ENCODE measurements around the gene MEF2A. TPM values are rescaled to one million over a fixed set of nuclear protein-coding genes. Genes with fewer than 3 reads are reported as not detected.

Gene MEF2A
- total RNA-seq, 3 donors from 2014 or later = 41.6 to 77.6 (median 63.4) TPM

GRCh38 chr15:99729920-99730319 lies 164.1 kb downstream of the MEF2A start:
- no peak overlapping the region for H3K27ac ChIP-seq
- intact Hi-C loops (cut with DNase I; ENCODE audit: low total_unique reads) = loop anchor here (10.0 kb wide), 1 partner anchor 435 kb away; no protein-coding TSS in a partner anchor
- peak in 1 of 2 donors; percentile 59 for DNase-seq (ENCODE audit: low spot score in 2 of 2)

GRCh38 chr15:99731336-99732123 lies 165.7 kb downstream of the MEF2A start:
- intact Hi-C loops (cut with DNase I; ENCODE audit: low total_unique reads) = no loop called here
- H3K4me3 ChIP-seq = peak overlapping the region; percentile 85 to 98 (median 95)
- TF ChIP-seq POLR2AphosphoS5 (IDR thresholded peaks at IDR 0.05) (no peak), POLR2A (IDR thresholded peaks at IDR 0.05) (no peak)
- TF ChIP-seq, protein P1, sequence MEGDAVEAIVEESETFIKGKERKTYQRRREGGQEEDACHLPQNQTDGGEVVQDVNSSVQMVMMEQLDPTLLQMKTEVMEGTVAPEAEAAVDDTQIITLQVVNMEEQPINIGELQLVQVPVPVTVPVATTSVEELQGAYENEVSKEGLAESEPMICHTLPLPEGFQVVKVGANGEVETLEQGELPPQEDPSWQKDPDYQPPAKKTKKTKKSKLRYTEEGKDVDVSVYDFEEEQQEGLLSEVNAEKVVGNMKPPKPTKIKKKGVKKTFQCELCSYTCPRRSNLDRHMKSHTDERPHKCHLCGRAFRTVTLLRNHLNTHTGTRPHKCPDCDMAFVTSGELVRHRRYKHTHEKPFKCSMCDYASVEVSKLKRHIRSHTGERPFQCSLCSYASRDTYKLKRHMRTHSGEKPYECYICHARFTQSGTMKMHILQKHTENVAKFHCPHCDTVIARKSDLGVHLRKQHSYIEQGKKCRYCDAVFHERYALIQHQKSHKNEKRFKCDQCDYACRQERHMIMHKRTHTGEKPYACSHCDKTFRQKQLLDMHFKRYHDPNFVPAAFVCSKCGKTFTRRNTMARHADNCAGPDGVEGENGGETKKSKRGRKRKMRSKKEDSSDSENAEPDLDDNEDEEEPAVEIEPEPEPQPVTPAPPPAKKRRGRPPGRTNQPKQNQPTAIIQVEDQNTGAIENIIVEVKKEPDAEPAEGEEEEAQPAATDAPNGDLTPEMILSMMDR (IDR thresholded peaks at IDR 0.05) = no peak

More at GRCh38 chr15:99729920-99730319, 164.1 kb downstream of the MEF2A start:
- H3K4me1 ChIP-seq = peaks cover 0 to 5% of the 10 kb centered on the region in 2 donors
- TF ChIP-seq, protein P1 (IDR thresholded peaks at IDR 0.05) = peak in 1 of 3 donors; percentile 13
- TF ChIP-seq POLR2AphosphoS5 (IDR thresholded peaks at IDR 0.05) (no peak), POLR2A (IDR thresholded peaks at IDR 0.05) (no peak)
- H3K36me3 ChIP-seq = no peaks in the 10 kb centered on the region
- no peaks in the 10 kb centered on the region for H3K9me3 ChIP-seq
- no peaks in the 10 kb centered on the region for H3K27me3 ChIP-seq
- no peak overlapping the region for H3K4me3 ChIP-seq

GRCh38 chr15:99732124-99732750 lies 166.5 kb downstream of the MEF2A start:
- Histone ChIP-seq H3K4me1 (peaks cover 0 to 5% of the 10 kb centered on the region in 2 donors), H3K9me3 (no peaks in the 10 kb centered on the region), H3K27me3 (no peaks in the 10 kb centered on the region), H3K27ac (peak overlapping the region; percentile 90 to 93), H3K4me3 (peak overlapping the region; percentile 85 to 98 (median 95)), H3K36me3 (no peaks in the 10 kb centered on the region)
- TF ChIP-seq POLR2A (IDR thresholded peaks at IDR 0.05) (no peak), POLR2AphosphoS5 (IDR thresholded peaks at IDR 0.05) (peak in 1 of 3 donors; percentile 6)
- TF ChIP-seq, protein P1 (IDR thresholded peaks at IDR 0.05) = no peak
- intact Hi-C loops (cut with DNase I; ENCODE audit: low total_unique reads) = no loop called here
- no peak for DNase-seq (ENCODE audit: low spot score in 2 of 2)

More at GRCh38 chr15:99731336-99732123, 165.7 kb downstream of the MEF2A start:
- H3K4me1 ChIP-seq = peaks cover 0 to 5% of the 10 kb centered on the region in 2 donors
- H3K9me3 ChIP-seq = no peaks in the 10 kb centered on the region
- peak in 1 of 2 donors; percentile 23 for DNase-seq (ENCODE audit: low spot score in 2 of 2)
- H3K36me3 ChIP-seq = no peaks in the 10 kb centered on the region
- no peaks in the 10 kb centered on the region for H3K27me3 ChIP-seq
- peak overlapping the region; percentile 76 to 90 for H3K27ac ChIP-seq

GRCh38 chr15:99732751-99733267 lies 167.0 kb downstream of the MEF2A start:
- Histone ChIP-seq H3K4me3 (peak overlapping the region; percentile 85 to 98 (median 95)), H3K36me3 (no peaks in the 10 kb centered on the region), H3K27me3 (no peaks in the 10 kb centered on the region), H3K27ac (peak overlapping the region; percentile 90 to 93), H3K9me3 (no peaks in the 10 kb centered on the region), H3K4me1 (peaks cover 0 to 5% of the 10 kb centered on the region in 2 donors)
- intact Hi-C loops (cut with DNase I; ENCODE audit: low total_unique reads) = no loop called here
- DNase-seq (ENCODE audit: low spot score in 2 of 2) = peak in 1 of 2 donors; percentile 24
- no peak for TF ChIP-seq POLR2A (IDR thresholded peaks at IDR 0.05)
- TF ChIP-seq POLR2AphosphoS5 (IDR thresholded peaks at IDR 0.05) = no peak
- TF ChIP-seq, protein P1 (IDR thresholded peaks at IDR 0.05) = no peak

All from breast epithelium (tissue), 4 donors.